H9 (cell line): ENCODE measurements around the gene PJVK. TPM values are rescaled to one million over a fixed set of nuclear protein-coding genes. Genes with fewer than 3 reads are reported as not detected.

Source experiments
- DNase-seq: peaks from one replicate; pipeline ENCODE4 v3.0.0-alpha.2; 2017
- H2AFZ ChIP-seq: one replicate; pipeline ENCODE4 v1.6.1; 2013; ENCODE audit warnings: mild to moderate bottlenecking, low read length, control low read depth, moderate library complexity
- H2AK5ac ChIP-seq: 2 replicates; pipeline ENCODE4 v1.6.1; 2013; ENCODE audit warnings: low read length, control low read depth, mixed read lengths; ENCODE audit not compliant: insufficient read length
- H2BK120ac ChIP-seq: one replicate; pipeline ENCODE4 v1.6.1; 2013; ENCODE audit warnings: low read depth, mild to moderate bottlenecking, low read length, control low read depth, inconsistent platforms; ENCODE audit not compliant: poor library complexity, severe bottlenecking
- H2BK12ac ChIP-seq: 2 replicates; pipeline ENCODE4 v1.6.1; 2013; ENCODE audit warnings: low read length, control low read depth, mixed read lengths, low read depth; ENCODE audit not compliant: insufficient read length
- H2BK15ac ChIP-seq: 2 replicates; pipeline ENCODE4 v1.6.1; 2013; ENCODE audit warnings: low read depth, low read length, control low read depth
- H2BK20ac ChIP-seq: one replicate; pipeline ENCODE4 v1.6.1; 2013; ENCODE audit warnings: low read depth, mild to moderate bottlenecking, low read length, control low read depth, inconsistent platforms; ENCODE audit not compliant: poor library complexity, severe bottlenecking
- H2BK5ac ChIP-seq: 2 replicates; pipeline ENCODE4 v1.6.1; 2013; ENCODE audit warnings: low read length, control low read depth, mixed read lengths; ENCODE audit not compliant: insufficient read length
- H3K14ac ChIP-seq: 2 replicates; pipeline ENCODE4 v1.6.1; 2013; ENCODE audit warnings: low read length, control low read depth; ENCODE audit not compliant: insufficient read depth
- H3K18ac ChIP-seq: 2 replicates; pipeline ENCODE4 v1.6.1; 2013; ENCODE audit warnings: low read depth, mild to moderate bottlenecking, mixed read lengths, low read length, control low read depth; ENCODE audit not compliant: insufficient read length
- H3K23ac ChIP-seq: 2 replicates; pipeline ENCODE4 v1.6.1; 2013; ENCODE audit warnings: low read length, control low read depth, mixed read lengths, low read depth; ENCODE audit not compliant: insufficient read length
- H3K23me2 ChIP-seq: 2 replicates; pipeline ENCODE4 v1.6.1; 2013; ENCODE audit warnings: low read depth, mild to moderate bottlenecking, mixed read lengths, low read length, control low read depth; ENCODE audit not compliant: insufficient read length, poor library complexity, severe bottlenecking
- H3K27ac ChIP-seq: 2 replicates; pipeline ENCODE4 v1.5.1; 2013; ENCODE audit warnings: low read length, control low read depth, mixed read lengths, low read depth; ENCODE audit not compliant: insufficient read length
- H3K27me3 ChIP-seq: 2 replicates; pipeline ENCODE4 v1.6.1; 2013; ENCODE audit warnings: low read length, control low read depth, inconsistent platforms; ENCODE audit not compliant: insufficient read depth
- H3K4ac ChIP-seq: 2 replicates; pipeline ENCODE4 v1.6.1; 2013; ENCODE audit warnings: low read depth, mild to moderate bottlenecking, control low read depth, inconsistent platforms, low read length, moderate library complexity
- H3K4me1 ChIP-seq: 2 replicates; pipeline ENCODE4 v1.6.1; 2013; ENCODE audit warnings: low read length, control low read depth, inconsistent platforms; ENCODE audit not compliant: insufficient read depth
- H3K4me2 ChIP-seq: 2 replicates; pipeline ENCODE4 v1.6.1; 2013; ENCODE audit warnings: low read length, control low read depth, mixed read lengths; ENCODE audit not compliant: insufficient read length, insufficient read depth
- H3K56ac ChIP-seq: 2 replicates; pipeline ENCODE4 v1.6.1; 2013; ENCODE audit warnings: low read depth, mild to moderate bottlenecking, mixed read lengths, low read length, control low read depth; ENCODE audit not compliant: insufficient read length
- H3K79me1 ChIP-seq: 2 replicates; pipeline ENCODE4 v1.6.1; 2013; ENCODE audit warnings: low read depth, mild to moderate bottlenecking, moderate library complexity, low read length, control low read depth, inconsistent platforms; ENCODE audit not compliant: insufficient read depth, poor library complexity, severe bottlenecking
- H3K79me2 ChIP-seq: 2 replicates; pipeline ENCODE4 v1.6.1; 2013; ENCODE audit warnings: low read length, control low read depth, inconsistent platforms; ENCODE audit not compliant: insufficient read depth
- H3K9ac ChIP-seq: 2 replicates; pipeline ENCODE4 v1.6.1; 2013; ENCODE audit warnings: low read length, control low read depth, mixed read lengths; ENCODE audit not compliant: insufficient read length; ENCODE audit errors: extremely low read depth
- H3K9me3 ChIP-seq: one replicate; pipeline ENCODE4 v1.6.1; 2013; ENCODE audit warnings: low read depth, low read length, inconsistent platforms; ENCODE audit not compliant: control insufficient read depth
- H3T11ph ChIP-seq: one replicate; pipeline ENCODE4 v1.6.1; 2013; ENCODE audit warnings: mild to moderate bottlenecking, low read length, control low read depth, inconsistent platforms
- H4K20me1 ChIP-seq: one replicate; pipeline ENCODE4 v1.6.1; 2013; ENCODE audit not compliant: control insufficient read depth, insufficient read length, insufficient read depth
- H4K5ac ChIP-seq: 2 replicates; pipeline ENCODE4 v1.6.1; 2013; ENCODE audit warnings: low read depth, mild to moderate bottlenecking, mixed read lengths, low read length, control low read depth; ENCODE audit not compliant: insufficient read length
- H4K8ac ChIP-seq: replicated peaks from 2 replicates; pipeline ENCODE4 v1.6.1; 2013; ENCODE audit warnings: low read length, control low read depth, mixed read lengths, low read depth; ENCODE audit not compliant: insufficient read length
- H4K91ac ChIP-seq: 2 replicates; pipeline ENCODE4 v1.6.1; 2013; ENCODE audit warnings: low read depth, mild to moderate bottlenecking, moderate library complexity, mixed read lengths, low read length, control low read depth; ENCODE audit not compliant: insufficient read length
- H3K27ac Mint-ChIP-seq, 3 experiments: 2 replicates in 2 of 3; 3 replicates in 1 of 3; pipeline ENCODE4 v1.8.0; 2020 to 2021; ENCODE audit warnings: mixed read lengths in 3 of 3, mild to moderate bottlenecking in 1 of 3, moderate library complexity in 1 of 3
- H3K27me3 Mint-ChIP-seq: 2 replicates; pipeline ENCODE4 v1.8.0; 2021; ENCODE audit warnings: low read depth, mild to moderate bottlenecking, moderate library complexity, mixed read lengths
- H3K36me3 Mint-ChIP-seq, 3 experiments: 2 replicates in 2 of 3; 3 replicates in 1 of 3; pipeline ENCODE4 v1.8.0; 2020 to 2021; ENCODE audit warnings: low read depth in 3 of 3, mixed read lengths in 3 of 3; ENCODE audit not compliant: insufficient read depth in 1 of 3
- H3K4me1 Mint-ChIP-seq, 2 experiments: 2 replicates each; pipeline ENCODE4 v1.8.0; 2020; ENCODE audit warnings: mixed read lengths in 2 of 2
- H3K4me3 Mint-ChIP-seq, 2 experiments: 2 replicates in 1 of 2; 3 replicates in 1 of 2; pipeline ENCODE4 v1.8.0; 2020 to 2021; ENCODE audit warnings: mild to moderate bottlenecking in 2 of 2, mixed read lengths in 2 of 2, moderate library complexity in 1 of 2
- H3K9me3 Mint-ChIP-seq, 2 experiments: 2 replicates in 1 of 2; 3 replicates in 1 of 2; pipeline ENCODE4 v1.8.0; 2020; ENCODE audit warnings: mild to moderate bottlenecking in 2 of 2, mixed read lengths in 2 of 2, moderate library complexity in 1 of 2
- CTCF ChIP-seq: fragments of 200-600 bp; sonication (generic); conservative IDR thresholded peaks from 3 replicates; pipeline ENCODE4 v1.8.0; 2021; ENCODE audit warnings: antibody characterized with exemption, mild to moderate bottlenecking
- WGBS: extraction: QIAGEN DNeasy Blood & Tissue Kit; methylation state at CpG from one replicate; pipeline ENCODE4 v1.1.7; 2013; ENCODE audit warnings: missing lambda C conversion rate, low lambda C conversion rate, mixed read lengths; ENCODE audit not compliant: insufficient read length; ENCODE audit errors: extremely low coverage; 5-methylcytosine and 5-hydroxymethylcytosine counted together
- total RNA-seq: library from RNA; stranded (reverse); gene quantifications from 2 replicates; pipeline ENCODE4 v1.2.1, GENCODE V29; 2021

Gene PJVK
- total RNA-seq, 1 experiment from 2014 or later = 4.7 TPM

GRCh38 chr2:178510384-178510783 lies 59.2 kb downstream of the PJVK start:
- H2BK12ac ChIP-seq = no peak overlapping the region
- H2BK120ac ChIP-seq = no peak overlapping the region
- H3K79me1 ChIP-seq = no peaks in the 10 kb centered on the region
- no peak overlapping the region for H3K18ac ChIP-seq
- no peak overlapping the region for H3K27ac ChIP-seq
- H3K9ac ChIP-seq = no peak overlapping the region
- no peaks in the 10 kb centered on the region for H3K27me3 Mint-ChIP-seq
- H3K4ac ChIP-seq = no peak overlapping the region
- H4K20me1 ChIP-seq = no peaks in the 10 kb centered on the region
- no peaks in the 10 kb centered on the region for H3K36me3 Mint-ChIP-seq
- peaks cover 19 to 22% of the 10 kb centered on the region in 2 experiments for H3K4me1 Mint-ChIP-seq
- no peak overlapping the region for H2AFZ ChIP-seq
- no peak overlapping the region for H2BK5ac ChIP-seq
- no peak overlapping the region for H2BK15ac ChIP-seq
- no peak overlapping the region for H3K56ac ChIP-seq
- no peak overlapping the region for H4K8ac ChIP-seq
- H2BK20ac ChIP-seq = no peak overlapping the region
- H2AK5ac ChIP-seq = no peak overlapping the region
- H4K5ac ChIP-seq = no peak overlapping the region
- H3K9me3 ChIP-seq = no peaks in the 10 kb centered on the region
- no peaks in the 10 kb centered on the region for H3K79me2 ChIP-seq
- H3K4me2 ChIP-seq = no peak overlapping the region
- no peak overlapping the region; a peak in 1 of 7 replicates for H3K27ac Mint-ChIP-seq
- no peak overlapping the region for H4K91ac ChIP-seq
- no peaks in the 10 kb centered on the region for H3K27me3 ChIP-seq
- DNase-seq = no peak
- WGBS = no CpG with 5 or more reads among the region's 6 CpGs
- H3K23me2 ChIP-seq = no peaks in the 10 kb centered on the region
- H3K4me1 ChIP-seq = no peaks in the 10 kb centered on the region
- H3T11ph ChIP-seq = no peak overlapping the region
- H3K9me3 Mint-ChIP-seq = no peaks in the 10 kb centered on the region
- H3K23ac ChIP-seq = no peak overlapping the region
- H3K4me3 Mint-ChIP-seq = no peak overlapping the region
- H3K14ac ChIP-seq = no peak overlapping the region
- TF ChIP-seq CTCF = no peak

Other genes starting within 250 kb of the PJVK start
- gene PRKRA, start 203 bp upstream of the PJVK start, total RNA-seq = 60.1 and 61.5 TPM in 2 replicates
- gene FKBP7, start 27.2 kb downstream of the PJVK start, total RNA-seq = 4.5 and 4.8 TPM in 2 replicates
- 23.5 and 25.9 TPM in 2 replicates for gene PLEKHA3, start 29.1 kb downstream of the PJVK start, total RNA-seq